ENCODE results near the gene PGLYRP1. TPM values are rescaled to one million over a fixed set of nuclear protein-coding genes. Genes with fewer than 3 reads are reported as not detected.

PGLYRP1 gene
- total RNA-seq, 1 donor from 2014 or later, result not detected

DNA sequence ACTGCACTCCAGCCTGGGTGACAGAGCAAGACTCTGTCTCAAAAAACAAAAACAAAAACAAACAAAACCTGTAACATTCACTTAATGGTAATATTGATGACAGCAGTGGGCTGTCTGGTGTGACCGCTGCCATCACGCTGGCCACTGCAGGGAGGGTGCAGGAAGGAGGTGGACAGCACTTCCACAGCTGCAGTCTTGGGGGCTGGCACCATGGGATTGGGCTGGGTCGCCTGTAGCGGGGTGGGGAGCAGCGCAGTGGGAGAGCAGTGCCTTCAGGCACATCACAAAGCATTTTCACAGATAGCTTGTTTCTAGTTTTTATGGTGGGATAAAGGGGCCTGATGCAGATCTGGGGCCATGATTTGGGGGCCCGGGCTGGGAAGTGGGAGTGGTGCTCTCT lies 12.7 kb upstream of the PGLYRP1 start:
- H3K9me3 Mint-ChIP-seq (ENCODE audit: unreplicated experiment), result no peaks in the 10 kb centered on the region
- peaks cover 16% of the 10 kb centered on the region for H3K27me3 Mint-ChIP-seq (ENCODE audit: unreplicated experiment)

DNA sequence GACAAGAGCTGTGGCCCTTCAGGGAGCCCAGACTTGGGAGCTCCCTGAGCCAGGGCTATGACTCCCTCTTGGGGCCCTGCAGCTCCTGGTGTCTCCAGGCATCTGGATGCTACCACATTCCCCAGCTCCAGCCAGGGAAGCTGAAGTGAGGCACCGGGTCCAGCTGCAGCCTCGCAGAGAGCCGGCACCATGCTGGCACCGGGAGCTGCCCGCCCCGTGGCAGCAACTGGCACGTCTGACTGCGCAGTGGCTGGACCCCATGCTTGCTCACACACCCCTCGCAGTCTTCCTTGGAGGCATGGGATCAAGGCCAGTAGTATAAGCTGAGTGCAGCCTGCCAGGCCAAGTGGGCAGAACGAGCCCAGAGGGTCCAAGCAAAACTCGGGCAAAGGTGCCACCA lies 10.5 kb upstream of the PGLYRP1 start:
- Mint-ChIP-seq H3K27ac (ENCODE audit: unreplicated experiment) (no peak overlapping the region), H3K36me3 (ENCODE audit: unreplicated experiment) (no peaks in the 10 kb centered on the region), H3K4me3 (ENCODE audit: unreplicated experiment) (no peak overlapping the region), H3K27me3 (ENCODE audit: unreplicated experiment) (peaks cover 7% of the 10 kb centered on the region), H3K4me1 (ENCODE audit: unreplicated experiment) (peaks cover 3% of the 10 kb centered on the region), H3K9me3 (ENCODE audit: unreplicated experiment) (no peaks in the 10 kb centered on the region)
- no peak for DNase-seq (ENCODE audit: extremely low spot score, unreplicated experiment)
- TF ChIP-seq, protein P1, sequence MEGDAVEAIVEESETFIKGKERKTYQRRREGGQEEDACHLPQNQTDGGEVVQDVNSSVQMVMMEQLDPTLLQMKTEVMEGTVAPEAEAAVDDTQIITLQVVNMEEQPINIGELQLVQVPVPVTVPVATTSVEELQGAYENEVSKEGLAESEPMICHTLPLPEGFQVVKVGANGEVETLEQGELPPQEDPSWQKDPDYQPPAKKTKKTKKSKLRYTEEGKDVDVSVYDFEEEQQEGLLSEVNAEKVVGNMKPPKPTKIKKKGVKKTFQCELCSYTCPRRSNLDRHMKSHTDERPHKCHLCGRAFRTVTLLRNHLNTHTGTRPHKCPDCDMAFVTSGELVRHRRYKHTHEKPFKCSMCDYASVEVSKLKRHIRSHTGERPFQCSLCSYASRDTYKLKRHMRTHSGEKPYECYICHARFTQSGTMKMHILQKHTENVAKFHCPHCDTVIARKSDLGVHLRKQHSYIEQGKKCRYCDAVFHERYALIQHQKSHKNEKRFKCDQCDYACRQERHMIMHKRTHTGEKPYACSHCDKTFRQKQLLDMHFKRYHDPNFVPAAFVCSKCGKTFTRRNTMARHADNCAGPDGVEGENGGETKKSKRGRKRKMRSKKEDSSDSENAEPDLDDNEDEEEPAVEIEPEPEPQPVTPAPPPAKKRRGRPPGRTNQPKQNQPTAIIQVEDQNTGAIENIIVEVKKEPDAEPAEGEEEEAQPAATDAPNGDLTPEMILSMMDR (IDR thresholded peaks at IDR 0.05), result no peak

More for the DNA sequence above, 12.7 kb upstream of the PGLYRP1 start:
- Mint-ChIP-seq H3K4me3 (ENCODE audit: unreplicated experiment) (no peak overlapping the region), H3K27ac (ENCODE audit: unreplicated experiment) (no peak overlapping the region), H3K4me1 (ENCODE audit: unreplicated experiment) (no peaks in the 10 kb centered on the region), H3K36me3 (ENCODE audit: unreplicated experiment) (peaks cover 1% of the 10 kb centered on the region)
- no peak for DNase-seq (ENCODE audit: extremely low spot score, unreplicated experiment)
- TF ChIP-seq, protein P1 (IDR thresholded peaks at IDR 0.05), result no peak

GRCh38 chr19:46032597-46033025 lies 9.8 kb upstream of the PGLYRP1 start:
- TF ChIP-seq, protein P1 (IDR thresholded peaks at IDR 0.05), result no peak
- H3K27ac Mint-ChIP-seq (ENCODE audit: unreplicated experiment), result no peak overlapping the region
- peaks cover 3% of the 10 kb centered on the region for H3K4me1 Mint-ChIP-seq (ENCODE audit: unreplicated experiment)
- DNase-seq (ENCODE audit: extremely low spot score, unreplicated experiment), result peak; percentile 79
- peaks cover 7% of the 10 kb centered on the region for H3K27me3 Mint-ChIP-seq (ENCODE audit: unreplicated experiment)
- no peaks in the 10 kb centered on the region for H3K9me3 Mint-ChIP-seq (ENCODE audit: unreplicated experiment)
- H3K36me3 Mint-ChIP-seq (ENCODE audit: unreplicated experiment), result no peaks in the 10 kb centered on the region
- H3K4me3 Mint-ChIP-seq (ENCODE audit: unreplicated experiment), result no peak overlapping the region

- Mint-ChIP-seq H3K4me3 (ENCODE audit: unreplicated experiment) (no peak overlapping the region), H3K36me3 (ENCODE audit: unreplicated experiment) (no peaks in the 10 kb centered on the region), H3K27me3 (ENCODE audit: unreplicated experiment) (peaks cover 6% of the 10 kb centered on the region), H3K4me1 (ENCODE audit: unreplicated experiment) (peaks cover 3% of the 10 kb centered on the region), H3K27ac (ENCODE audit: unreplicated experiment) (no peak overlapping the region), H3K9me3 (ENCODE audit: unreplicated experiment) (no peaks in the 10 kb centered on the region)
- TF ChIP-seq, protein P1 (IDR thresholded peaks at IDR 0.05), result no peak
- DNase-seq (ENCODE audit: extremely low spot score, unreplicated experiment), result peak; percentile 80
Measured at GRCh38 chr19:46031781-46032596, 9.1 kb upstream of the PGLYRP1 start.

GRCh38 chr19:46030812-46031550 lies 8.1 kb upstream of the PGLYRP1 start:
- H3K9me3 Mint-ChIP-seq (ENCODE audit: unreplicated experiment), result no peaks in the 10 kb centered on the region
- H3K27me3 Mint-ChIP-seq (ENCODE audit: unreplicated experiment), result peaks cover 4% of the 10 kb centered on the region
- TF ChIP-seq, protein P1 (IDR thresholded peaks at IDR 0.05), result no peak
- peaks cover 3% of the 10 kb centered on the region for H3K4me1 Mint-ChIP-seq (ENCODE audit: unreplicated experiment)
- no peak for DNase-seq (ENCODE audit: extremely low spot score, unreplicated experiment)
- no peak overlapping the region for H3K4me3 Mint-ChIP-seq (ENCODE audit: unreplicated experiment)
- H3K36me3 Mint-ChIP-seq (ENCODE audit: unreplicated experiment), result no peaks in the 10 kb centered on the region
- no peak overlapping the region for H3K27ac Mint-ChIP-seq (ENCODE audit: unreplicated experiment)

All from osteocyte (in vitro differentiated cells).